OCI-LY1 (cell line): ENCODE data around the gene PARD6A.

ENCODE experiments used
- H2AFZ ChIP-seq: fragments of 200-600 bp; sonication (generic), shearing (Covaris generic); 2 replicates; pipeline ENCODE4 v1.6.0; 2014; ENCODE audit warnings: antibody characterized with exemption, mild to moderate bottlenecking, low read length
- H3F3A ChIP-seq: fragments of 200-600 bp; sonication (generic), shearing (Covaris generic); 2 replicates; pipeline ENCODE4 v1.6.0; 2014; ENCODE audit warnings: mild to moderate bottlenecking, antibody characterized with exemption, low read length, moderate library complexity; ENCODE audit not compliant: insufficient read depth
- H3K27ac ChIP-seq: fragments of 200-600 bp; sonication (generic); 2 replicates; pipeline ENCODE4 v1.5.1; 2014; ENCODE audit warnings: low read length, mixed run types, mild to moderate bottlenecking, low read depth; ENCODE audit not compliant: poor library complexity, severe bottlenecking
- H3K27me3 ChIP-seq: fragments of 200-600 bp; sonication (generic); 2 replicates; pipeline ENCODE4 v1.6.0; 2014; ENCODE audit warnings: antibody characterized with exemption, mild to moderate bottlenecking, low read length, moderate library complexity; ENCODE audit not compliant: insufficient read depth
- H3K36me3 ChIP-seq: fragments of 200-600 bp; sonication (generic); 2 replicates; pipeline ENCODE4 v1.6.1; 2014; ENCODE audit warnings: mild to moderate bottlenecking, antibody characterized with exemption, low read length, moderate library complexity, mixed read lengths; ENCODE audit not compliant: insufficient read depth
- H3K4me1 ChIP-seq: fragments of 200-600 bp; sonication (generic); 2 replicates; pipeline ENCODE4 v1.5.1; 2014; ENCODE audit warnings: mild to moderate bottlenecking, low read length, moderate library complexity; ENCODE audit not compliant: insufficient read depth, severe bottlenecking
- H3K4me2 ChIP-seq: fragments of 200-600 bp; sonication (generic), shearing (Covaris generic); 2 replicates; pipeline ENCODE4 v1.6.1; 2014; ENCODE audit warnings: low read length
- H3K4me3 ChIP-seq: fragments of 200-600 bp; sonication (generic); 2 replicates; pipeline ENCODE4 v1.5.1; 2014; ENCODE audit warnings: low read length, low read depth, mild to moderate bottlenecking, mixed read lengths; ENCODE audit not compliant: poor library complexity, severe bottlenecking
- H3K79me2 ChIP-seq: fragments of 200-600 bp; shearing (Covaris generic); 2 replicates; pipeline ENCODE4 v1.6.1; 2016; ENCODE audit warnings: mixed run types, low read length, mixed read lengths; ENCODE audit not compliant: insufficient read depth
- H3K9ac ChIP-seq: fragments of 200-600 bp; sonication (generic), shearing (Covaris generic); 2 replicates; pipeline ENCODE4 v1.6.1; 2014; ENCODE audit warnings: mild to moderate bottlenecking, low read length, mixed read lengths
- H3K9me2 ChIP-seq: fragments of 200-600 bp; sonication (generic), shearing (Covaris generic); 2 replicates; pipeline ENCODE4 v1.6.1; 2014; ENCODE audit warnings: low read depth, mild to moderate bottlenecking, low read length, mixed read lengths
- H3K9me3 ChIP-seq: fragments of 200-600 bp; shearing (Covaris generic); 2 replicates; pipeline ENCODE4 v1.6.1; 2014; ENCODE audit warnings: low read length, mixed read lengths
- H4K20me1 ChIP-seq: fragments of 200-600 bp; sonication (generic), shearing (Covaris generic); 2 replicates; pipeline ENCODE4 v1.6.0; 2016; ENCODE audit warnings: mild to moderate bottlenecking, low read length; ENCODE audit not compliant: insufficient read depth
- EZH2 ChIP-seq: fragments of 200-600 bp; sonication (generic), shearing (Covaris generic); IDR thresholded peaks from 2 replicates; pipeline ENCODE4 v1.8.0; 2017; ENCODE audit warnings: borderline replicate concordance, mixed run types, mild to moderate bottlenecking, antibody characterized with exemption, low read length, moderate library complexity, mixed read lengths
- TF ChIP-seq, protein P1 (sequence below): fragments of 200-600 bp; sonication (generic), shearing (Covaris generic); IDR thresholded peaks from 2 replicates; pipeline ENCODE4 v1.5.1; 2017; ENCODE audit warnings: mild to moderate bottlenecking, antibody characterized with exemption, low read length, moderate library complexity, mixed read lengths

PARD6A gene

DNA sequence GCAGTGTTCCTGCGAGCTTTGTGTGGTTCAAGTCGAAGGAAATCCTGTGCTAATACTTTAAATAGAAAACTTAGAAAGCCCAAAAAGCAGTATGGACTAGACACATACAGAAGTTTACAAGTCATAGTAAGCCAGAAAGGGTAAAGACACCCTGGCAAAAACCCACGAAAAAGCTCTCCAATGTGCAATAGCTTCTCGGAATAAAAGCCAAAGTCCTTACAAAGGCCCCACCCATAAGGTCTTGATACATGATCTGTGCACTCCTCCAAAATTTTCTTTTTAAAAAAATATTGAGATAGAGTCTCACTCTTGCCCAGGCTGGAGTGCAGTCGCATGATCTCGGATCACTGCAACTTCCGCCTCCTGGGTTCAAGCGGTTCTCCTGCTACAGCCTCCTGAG is 16.2 kb downstream of the PARD6A start:
- no peak overlapping the region for H3K4me2 ChIP-seq
- no peak overlapping the region for H3K4me3 ChIP-seq
- no peaks in the 10 kb centered on the region for H3K9me2 ChIP-seq
- TF ChIP-seq, protein P1, sequence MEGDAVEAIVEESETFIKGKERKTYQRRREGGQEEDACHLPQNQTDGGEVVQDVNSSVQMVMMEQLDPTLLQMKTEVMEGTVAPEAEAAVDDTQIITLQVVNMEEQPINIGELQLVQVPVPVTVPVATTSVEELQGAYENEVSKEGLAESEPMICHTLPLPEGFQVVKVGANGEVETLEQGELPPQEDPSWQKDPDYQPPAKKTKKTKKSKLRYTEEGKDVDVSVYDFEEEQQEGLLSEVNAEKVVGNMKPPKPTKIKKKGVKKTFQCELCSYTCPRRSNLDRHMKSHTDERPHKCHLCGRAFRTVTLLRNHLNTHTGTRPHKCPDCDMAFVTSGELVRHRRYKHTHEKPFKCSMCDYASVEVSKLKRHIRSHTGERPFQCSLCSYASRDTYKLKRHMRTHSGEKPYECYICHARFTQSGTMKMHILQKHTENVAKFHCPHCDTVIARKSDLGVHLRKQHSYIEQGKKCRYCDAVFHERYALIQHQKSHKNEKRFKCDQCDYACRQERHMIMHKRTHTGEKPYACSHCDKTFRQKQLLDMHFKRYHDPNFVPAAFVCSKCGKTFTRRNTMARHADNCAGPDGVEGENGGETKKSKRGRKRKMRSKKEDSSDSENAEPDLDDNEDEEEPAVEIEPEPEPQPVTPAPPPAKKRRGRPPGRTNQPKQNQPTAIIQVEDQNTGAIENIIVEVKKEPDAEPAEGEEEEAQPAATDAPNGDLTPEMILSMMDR = no peak
- no peak for TF ChIP-seq EZH2
- H4K20me1 ChIP-seq = no peaks in the 10 kb centered on the region
- no peaks in the 10 kb centered on the region for H3K79me2 ChIP-seq
- no peaks in the 10 kb centered on the region for H3K27me3 ChIP-seq
- H3K27ac ChIP-seq = no peak overlapping the region
- peaks cover 18% of the 10 kb centered on the region for H3K4me1 ChIP-seq
- H3K9me3 ChIP-seq = no peaks in the 10 kb centered on the region
- H3K36me3 ChIP-seq = peaks cover 6% of the 10 kb centered on the region; the same call in 1 of the 2 replicates
- H3K9ac ChIP-seq = no peak overlapping the region
- no peaks in the 10 kb centered on the region for H3F3A ChIP-seq
- no peak overlapping the region for H2AFZ ChIP-seq

GRCh38 chr16:67677712-67678111 is 17.0 kb downstream of the PARD6A start:
- Histone ChIP-seq H3K9me2 (no peaks in the 10 kb centered on the region), H3K36me3 (peaks cover 9% of the 10 kb centered on the region; the same call in 1 of the 2 replicates), H4K20me1 (no peaks in the 10 kb centered on the region), H2AFZ (no peak overlapping the region), H3F3A (no peaks in the 10 kb centered on the region), H3K4me1 (peaks cover 18% of the 10 kb centered on the region), H3K9me3 (no peaks in the 10 kb centered on the region), H3K27ac (no peak overlapping the region), H3K9ac (no peak overlapping the region), H3K79me2 (no peaks in the 10 kb centered on the region), H3K27me3 (no peaks in the 10 kb centered on the region), H3K4me2 (no peak overlapping the region), H3K4me3 (no peak overlapping the region)
- TF ChIP-seq, protein P1 = no peak
- no peak for TF ChIP-seq EZH2

DNA sequence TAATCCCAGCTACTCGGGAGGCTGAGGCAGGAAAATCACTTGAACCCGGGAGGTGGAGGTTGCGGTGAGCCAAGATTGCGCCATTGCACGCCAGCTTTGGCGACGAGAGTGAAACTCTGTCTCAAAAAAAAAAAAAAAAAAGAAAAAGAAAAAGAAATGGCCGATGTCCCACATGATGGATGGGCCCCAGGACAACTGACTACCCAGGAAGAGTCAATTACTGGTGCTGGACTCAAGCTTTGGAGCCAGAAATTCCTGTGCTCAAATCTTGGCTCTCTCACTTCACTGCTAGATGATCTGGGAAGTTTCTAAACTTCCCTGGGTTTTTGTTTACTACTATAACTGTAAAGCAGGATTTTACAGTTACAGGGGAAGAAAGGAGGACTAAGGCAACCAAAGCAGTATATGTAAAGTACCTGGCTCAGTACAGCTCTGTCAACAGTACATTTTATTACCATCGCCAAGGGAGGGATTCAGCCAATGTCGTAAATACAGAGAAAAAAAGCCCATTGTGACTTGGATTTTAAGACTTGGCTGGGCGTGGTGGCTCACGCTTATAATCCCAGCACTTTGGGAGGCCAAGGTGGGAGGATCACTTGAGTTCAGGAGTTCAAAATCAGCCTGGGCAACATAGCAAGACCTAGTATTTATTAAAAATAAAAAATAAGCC is 17.7 kb downstream of the PARD6A start:
- TF ChIP-seq EZH2 = no peak
- TF ChIP-seq, protein P1 = no peak
- Histone ChIP-seq H3K27ac (no peak overlapping the region), H3K4me2 (no peak overlapping the region), H3K27me3 (no peaks in the 10 kb centered on the region), H3K9me2 (no peaks in the 10 kb centered on the region), H2AFZ (no peak overlapping the region), H3K36me3 (peaks cover 16% of the 10 kb centered on the region; the same call in 1 of the 2 replicates), H3K79me2 (no peaks in the 10 kb centered on the region), H3K4me1 (peaks cover 11% of the 10 kb centered on the region), H3K9me3 (no peaks in the 10 kb centered on the region), H3F3A (no peaks in the 10 kb centered on the region), H3K9ac (no peak overlapping the region), H3K4me3 (no peak overlapping the region), H4K20me1 (no peaks in the 10 kb centered on the region)
